Measurements from ENCODE around the gene ADD1.

ADD1 gene

DNA sequence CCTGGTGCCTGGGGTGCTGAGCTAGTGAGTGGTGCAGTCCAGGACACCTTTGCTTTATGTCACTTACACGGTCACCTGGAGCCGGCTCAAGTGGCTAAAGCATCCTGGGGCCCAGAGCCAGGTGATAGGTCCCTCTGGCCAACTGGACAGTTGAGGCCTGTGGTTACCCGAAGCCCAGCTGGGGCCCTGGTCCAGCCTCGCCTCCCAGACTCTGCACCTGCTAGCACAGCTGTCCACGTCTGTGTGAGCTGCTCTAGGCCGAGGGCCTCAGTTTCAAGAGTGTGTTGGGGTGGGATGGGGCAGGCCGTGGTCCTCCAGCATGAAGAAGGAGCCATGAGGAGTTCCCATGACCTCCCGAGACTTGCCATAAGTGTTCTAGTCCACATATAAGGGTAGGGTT, 7.7 kb upstream of the ADD1 start:
- no peak for DNase-seq

DNA sequence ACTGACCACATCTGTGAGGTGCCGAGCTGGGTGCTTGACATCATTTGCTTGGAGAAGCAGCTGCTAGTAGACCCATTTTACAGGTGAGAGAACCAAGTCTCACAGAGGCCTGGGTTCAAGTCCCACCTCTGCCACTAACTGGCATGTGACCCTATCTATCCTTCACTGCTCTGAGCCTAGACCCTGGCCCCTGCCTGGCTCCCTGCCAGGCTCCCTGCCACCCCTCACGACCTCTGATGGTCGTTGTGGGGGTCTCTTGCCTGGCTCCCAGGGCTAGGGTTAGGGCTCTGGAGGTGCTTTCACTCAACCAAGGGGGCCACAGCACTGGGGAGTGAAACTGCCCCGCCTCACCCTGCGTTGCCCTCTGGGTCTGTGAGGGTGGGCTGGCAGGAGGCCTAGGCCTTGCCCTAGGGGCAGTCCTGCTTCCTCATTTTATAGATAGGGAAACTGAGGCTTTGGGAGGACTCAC, 7.2 kb upstream of the ADD1 start:
- no peak for DNase-seq

DNA sequence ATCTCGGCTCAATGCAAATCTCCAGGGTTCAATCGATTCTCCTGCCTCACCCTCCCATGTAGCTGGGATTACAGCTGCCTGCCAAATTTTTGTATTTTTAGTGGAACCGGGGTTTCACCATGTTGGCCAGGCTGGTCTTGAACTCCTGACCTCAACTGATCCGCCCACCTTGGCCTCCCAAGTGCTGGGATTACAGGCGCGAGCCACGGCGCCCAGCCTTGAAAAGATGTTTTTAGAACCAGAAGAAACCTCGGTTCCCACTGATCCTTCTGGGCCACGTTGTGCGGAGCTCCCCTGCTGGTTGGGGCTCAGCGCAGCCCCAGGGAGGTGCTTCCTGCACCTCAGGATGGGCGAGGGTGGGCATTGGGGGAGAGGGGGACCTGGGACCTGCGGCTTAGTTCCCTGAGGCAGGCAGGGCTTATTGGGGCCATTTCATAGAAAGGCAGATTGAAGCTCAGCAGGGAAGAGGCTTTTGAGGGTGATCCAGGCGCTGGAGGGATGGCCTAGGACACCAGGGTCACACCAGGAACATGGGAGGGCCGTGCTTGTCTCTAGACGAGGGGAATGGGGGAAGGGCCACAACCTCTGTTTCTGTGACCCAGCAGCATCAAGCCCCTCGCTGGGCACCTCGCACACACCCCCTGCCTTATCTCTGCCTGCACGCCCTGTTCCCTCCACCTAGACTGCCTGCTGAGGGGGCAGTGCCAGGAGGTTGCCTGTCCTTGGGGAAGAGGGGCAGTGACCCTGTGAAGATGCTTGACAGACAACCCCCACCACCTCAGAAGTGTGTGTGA, 6.3 kb upstream of the ADD1 start:
- DNase-seq, result no peak

DNA sequence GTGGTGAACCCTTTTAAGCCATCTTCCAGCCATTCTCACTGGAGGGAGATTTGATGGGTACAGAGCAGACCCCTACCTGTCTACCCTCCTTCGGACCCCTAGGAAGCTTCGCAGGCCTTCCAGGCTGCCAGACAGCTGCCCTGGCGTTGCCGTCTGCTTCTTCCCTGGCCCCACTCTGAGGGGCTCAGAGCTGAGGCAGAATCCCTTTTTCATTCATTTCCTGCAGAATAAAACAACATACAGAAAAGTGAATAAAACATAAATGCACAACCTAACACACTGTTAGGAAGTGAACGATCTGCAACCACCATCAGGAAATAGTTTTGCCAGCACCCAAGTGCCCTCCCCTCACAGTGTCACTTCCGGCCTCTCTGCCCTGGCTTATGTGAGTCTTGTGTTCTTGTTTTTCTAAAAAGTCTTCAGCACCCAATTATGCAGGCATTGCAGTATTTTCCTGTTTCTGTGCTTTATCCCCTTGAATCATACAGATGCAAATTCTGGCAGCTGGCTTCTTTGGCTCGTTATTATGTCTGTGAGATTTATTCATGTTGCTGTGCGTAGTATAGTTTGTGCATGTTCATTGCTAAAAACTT, 5.6 kb upstream of the ADD1 start:
- DNase-seq, result peak; percentile 50

DNA sequence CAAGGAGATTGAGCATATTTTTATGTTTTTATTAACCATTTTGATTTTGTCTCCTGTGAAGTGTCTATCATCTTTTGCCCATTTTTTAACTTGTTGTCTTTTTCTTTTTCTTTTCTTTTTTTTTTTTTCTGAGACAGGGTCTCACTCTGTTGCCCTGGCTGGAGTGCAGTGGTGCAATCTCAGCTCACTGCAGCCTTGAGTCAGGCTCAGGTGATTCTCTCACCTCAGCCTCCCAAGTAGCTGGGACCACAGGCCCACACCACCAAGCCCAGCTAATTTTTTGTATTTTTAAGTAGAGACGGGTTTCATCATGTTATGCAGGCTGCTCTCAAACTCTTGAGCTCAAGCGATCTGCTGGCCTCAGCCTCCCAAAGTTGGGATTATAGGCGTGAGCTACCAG, 4.6 kb upstream of the ADD1 start:
- DNase-seq, result no peak

DNA sequence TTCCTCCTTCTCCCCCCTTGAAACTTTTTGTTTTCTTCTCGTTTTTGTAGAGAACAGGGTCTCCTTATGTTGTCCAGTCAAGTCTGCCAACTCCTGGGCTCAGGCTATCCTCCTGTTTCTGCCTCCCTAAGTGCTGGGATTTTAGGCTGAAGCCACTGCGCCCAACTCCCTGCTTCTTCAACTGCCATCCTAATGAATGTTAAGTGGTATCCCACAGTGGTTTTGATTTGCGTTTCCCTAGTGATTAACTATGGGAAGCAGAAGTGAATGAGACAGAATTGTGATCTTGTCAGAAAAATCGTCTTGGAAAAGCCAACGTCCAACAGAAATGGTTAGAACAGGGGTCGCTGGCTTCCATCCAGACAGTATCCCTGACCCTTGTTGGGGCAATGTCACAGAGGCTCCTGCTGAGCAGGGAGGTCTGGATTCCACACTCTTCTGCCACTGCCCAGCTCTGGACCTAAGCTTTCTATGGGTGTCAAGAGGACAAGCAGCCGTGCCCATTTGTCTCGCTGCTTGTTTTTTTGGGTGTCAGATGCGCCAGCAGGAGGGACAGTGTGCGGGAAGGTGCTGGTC, 869 bp upstream of the ADD1 start:
- no peak for DNase-seq

DNA sequence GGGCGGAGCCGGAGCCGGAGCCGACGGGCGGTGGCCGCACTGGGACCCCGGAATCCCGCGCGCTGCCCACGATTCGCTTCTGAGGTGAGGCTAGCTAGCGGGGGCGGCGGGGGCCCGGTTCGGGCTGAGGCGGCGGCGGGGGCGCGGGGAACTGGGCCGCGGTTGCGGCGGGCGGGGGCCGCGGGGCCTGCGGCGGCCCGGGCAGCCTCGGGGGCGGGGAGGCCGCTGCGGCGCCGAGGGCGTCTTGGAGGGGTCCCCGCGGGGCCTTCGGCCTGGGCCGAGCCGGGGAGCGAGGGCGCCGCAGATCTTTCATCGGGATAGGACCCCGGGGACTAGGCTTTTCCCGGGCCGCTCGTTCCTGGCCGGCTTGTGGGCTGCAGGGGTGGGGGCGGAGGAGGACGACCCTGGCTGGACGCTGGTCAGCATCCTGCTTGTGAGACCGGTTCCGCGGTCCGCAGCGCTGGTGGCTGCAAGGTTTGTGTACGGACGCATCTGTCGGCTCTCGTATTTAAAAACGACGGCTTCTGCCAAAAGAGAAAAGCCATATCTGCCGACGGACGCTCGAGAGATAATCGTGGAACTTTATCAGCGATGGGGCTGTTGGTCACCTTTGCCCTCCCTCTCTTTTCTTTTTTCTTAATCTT, 419 bp downstream of the ADD1 start:
- DNase-seq, result no peak

DNA sequence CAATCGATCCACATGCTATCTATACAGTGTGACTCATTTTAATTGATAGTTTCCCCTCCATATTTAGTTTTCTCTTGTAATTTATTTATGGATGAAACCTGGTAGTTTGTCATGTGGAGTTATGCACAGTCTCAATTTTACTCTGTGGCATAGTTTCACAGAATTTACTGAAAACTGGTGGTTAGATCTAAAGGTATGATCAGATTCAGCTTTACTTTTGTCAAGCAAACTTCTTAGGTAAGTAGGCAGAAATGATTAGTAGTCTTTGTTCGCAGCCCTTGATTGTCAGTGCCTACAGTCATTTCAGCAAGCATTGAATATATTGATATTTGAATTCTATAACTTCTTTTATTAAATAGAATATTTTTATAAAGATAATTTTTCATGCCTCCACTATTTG, 2.5 kb downstream of the ADD1 start:
- DNase-seq, result no peak

DNA sequence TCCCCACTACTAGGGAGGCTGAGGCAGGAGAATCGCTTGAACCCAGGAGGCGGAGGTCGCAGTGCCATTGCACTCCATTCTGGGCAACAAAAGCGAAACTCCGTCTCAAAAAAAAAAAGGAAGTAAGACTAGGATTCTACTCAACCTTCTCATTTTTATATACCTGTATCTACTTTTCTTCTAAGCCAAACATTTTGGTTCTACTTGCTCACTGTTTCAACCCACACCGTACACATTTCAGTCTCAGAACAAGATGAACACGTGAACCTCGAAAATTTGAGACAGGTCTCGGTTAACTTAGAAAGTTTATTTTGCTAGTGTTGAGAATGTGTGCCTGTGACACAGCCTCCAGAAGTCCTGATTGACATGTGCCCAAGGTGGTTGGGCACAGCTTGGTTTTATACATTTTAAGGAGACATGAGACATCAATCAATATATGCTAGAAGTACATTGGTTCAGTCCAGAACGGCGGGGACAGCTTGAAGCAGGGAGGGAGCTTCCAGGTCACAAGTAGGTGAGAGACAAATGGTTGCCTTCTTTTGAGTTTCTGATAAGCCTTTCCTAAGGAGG, 3.7 kb downstream of the ADD1 start:
- no peak for DNase-seq

DNA sequence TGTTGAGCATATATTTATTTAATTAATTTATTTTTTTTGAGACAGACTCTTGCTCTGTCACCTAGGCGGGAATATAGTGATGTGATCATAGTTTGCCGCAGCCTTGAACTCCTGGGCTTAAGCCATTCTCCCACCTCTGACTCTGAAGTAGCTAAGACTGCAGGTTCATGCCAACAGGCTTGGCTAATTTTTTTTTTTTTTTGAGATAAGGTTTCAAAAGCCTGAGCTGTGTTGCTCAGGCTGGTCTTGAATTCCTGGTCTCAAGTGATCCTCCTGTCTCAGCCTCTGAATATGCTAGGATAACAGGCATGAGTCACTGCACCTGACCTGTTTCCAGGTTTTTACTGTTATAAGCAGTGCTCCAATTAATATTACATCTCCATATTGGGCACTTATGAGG, 4.8 kb downstream of the ADD1 start:
- DNase-seq, result no peak

DNA sequence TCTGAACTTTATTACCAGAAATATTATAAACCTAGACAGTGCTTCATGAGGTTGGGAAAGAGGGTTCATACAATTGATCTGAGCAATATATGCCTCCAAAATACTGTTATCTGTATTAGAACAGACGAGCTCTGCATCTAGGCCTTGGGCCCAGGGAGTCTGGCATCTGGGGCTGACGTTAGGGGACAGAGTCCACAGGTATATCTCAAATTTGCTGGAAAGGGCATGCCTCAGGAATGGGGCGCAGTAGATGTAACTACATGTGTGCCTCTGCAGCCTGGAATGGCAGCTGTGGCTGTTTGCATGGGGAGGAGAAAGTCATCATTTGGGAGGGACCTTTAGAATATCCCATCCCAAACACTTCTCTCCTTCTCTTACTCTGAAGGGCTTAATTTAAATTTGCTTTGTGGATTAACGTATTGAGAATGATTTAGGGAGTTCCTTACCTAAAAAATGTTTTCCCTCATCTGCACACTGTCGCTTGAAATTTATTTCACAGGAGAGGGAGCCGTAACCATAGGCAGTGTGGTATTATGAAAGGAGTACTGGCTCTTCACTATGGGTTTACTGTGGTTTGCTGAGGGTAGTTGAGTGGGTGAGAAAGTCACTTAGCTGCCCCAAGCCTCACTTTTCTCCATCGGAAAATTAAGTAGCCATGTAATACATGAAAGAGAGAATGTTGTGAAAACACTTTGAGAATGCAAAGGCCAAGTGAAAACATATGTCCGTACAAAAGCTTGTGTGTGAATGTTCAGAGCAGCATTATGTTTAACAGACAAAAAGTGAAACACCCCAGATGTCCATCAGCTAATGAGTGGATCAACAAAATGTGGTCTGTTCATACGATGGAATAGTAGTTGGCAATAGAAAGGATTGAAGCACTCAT, 5.9 kb downstream of the ADD1 start:
- no peak for DNase-seq

DNA sequence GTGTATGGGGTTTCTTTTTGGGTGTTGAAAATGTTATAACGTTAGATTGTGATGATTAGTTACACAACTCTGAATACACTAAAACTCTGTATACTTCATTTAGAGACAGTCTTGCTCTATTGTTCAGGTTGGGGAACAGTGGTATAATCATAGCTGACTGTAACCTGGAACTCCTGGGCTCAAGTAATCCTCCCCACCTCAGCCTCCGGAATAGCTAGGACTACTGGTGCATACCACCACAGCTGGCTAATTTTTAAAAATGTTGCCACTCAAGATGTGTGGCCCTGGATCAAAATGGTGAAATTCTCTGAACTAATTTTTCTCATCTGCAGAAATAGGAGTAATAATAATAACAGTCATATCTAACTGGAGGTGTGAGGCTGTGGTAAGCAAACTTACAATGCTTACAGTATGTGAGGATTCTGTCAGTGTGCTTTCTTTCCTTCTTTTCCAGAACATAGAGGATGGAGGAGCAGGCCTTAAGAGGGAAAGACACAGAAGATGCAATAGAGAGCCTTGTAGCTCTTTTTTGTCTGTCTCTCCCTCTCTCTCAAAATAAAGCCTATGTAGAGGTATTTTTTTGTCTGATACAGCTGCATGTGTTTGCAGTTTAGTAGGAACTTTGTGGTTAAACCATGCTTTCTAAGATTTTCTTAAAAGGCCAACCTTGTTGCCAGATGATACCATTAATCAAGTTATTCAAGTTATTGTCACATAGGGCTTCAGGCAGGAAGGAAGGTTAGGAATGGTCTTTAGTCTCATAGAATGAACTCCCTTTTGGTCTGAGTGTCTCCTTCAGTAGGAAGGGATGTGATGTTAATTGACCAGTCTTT, 7.5 kb downstream of the ADD1 start:
- no peak for DNase-seq

DNA sequence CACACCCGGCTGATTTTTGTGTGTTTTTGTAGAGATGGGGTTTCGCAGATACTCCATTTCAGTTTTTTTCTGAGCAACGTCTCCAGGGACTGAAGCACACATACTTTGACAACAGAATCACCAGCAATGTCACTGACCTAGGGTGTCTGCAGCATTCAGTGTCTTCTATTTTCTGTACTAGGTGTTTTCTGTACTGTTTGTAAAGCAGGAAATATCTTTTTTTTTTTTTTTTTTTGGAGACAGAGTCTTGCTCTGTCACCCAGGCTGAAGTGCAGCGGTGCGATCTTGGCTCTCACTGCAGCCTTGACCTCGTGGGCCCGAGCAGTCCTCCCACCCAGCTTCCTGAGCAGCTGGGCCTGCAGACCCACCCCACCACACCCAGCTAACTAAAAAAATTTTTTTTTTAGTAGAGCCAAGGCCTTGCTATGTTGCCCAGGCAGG, 8.9 kb downstream of the ADD1 start:
- DNase-seq, result no peak

DNA sequence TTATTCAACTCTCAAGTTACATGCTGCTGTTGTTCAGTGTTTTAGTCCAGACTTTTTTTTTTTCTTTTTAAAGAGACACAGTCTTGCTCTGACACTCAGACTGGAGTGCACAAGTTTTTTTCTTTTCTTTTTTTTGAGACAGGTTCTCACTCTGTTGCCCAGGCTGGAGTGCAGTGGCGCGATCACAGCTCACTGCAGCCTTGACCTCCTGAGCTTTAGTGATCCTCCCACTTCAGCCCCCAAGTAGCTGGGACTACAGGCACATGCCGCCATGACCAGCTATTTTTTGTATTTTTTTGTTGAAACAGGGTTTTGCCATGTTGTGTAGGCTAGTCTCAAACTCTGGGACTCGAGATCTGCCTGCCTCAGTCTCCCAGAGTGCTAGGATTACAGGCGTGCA, 11.9 kb downstream of the ADD1 start:
- DNase-seq, result no peak

DNA sequence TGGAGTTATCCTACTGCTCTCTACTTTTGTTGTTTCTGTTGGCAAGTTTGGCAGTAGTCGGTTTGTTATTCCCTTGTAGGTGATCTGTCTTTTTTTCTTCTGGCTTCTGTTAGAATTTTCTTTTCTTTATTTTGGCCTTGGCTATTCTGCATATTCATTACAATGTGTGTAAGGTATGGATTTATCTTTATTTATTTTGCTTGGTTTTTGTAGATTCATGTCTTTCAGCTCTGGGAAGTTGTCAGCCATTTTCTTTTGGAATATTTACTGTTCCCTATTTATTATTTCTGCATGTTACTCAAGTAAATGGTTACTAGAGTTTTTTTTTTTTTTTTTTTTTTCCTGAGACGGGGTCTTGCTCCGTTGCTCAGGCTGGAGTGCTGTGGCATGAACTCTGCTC, 12.6 kb downstream of the ADD1 start:
- no peak for DNase-seq

DNA sequence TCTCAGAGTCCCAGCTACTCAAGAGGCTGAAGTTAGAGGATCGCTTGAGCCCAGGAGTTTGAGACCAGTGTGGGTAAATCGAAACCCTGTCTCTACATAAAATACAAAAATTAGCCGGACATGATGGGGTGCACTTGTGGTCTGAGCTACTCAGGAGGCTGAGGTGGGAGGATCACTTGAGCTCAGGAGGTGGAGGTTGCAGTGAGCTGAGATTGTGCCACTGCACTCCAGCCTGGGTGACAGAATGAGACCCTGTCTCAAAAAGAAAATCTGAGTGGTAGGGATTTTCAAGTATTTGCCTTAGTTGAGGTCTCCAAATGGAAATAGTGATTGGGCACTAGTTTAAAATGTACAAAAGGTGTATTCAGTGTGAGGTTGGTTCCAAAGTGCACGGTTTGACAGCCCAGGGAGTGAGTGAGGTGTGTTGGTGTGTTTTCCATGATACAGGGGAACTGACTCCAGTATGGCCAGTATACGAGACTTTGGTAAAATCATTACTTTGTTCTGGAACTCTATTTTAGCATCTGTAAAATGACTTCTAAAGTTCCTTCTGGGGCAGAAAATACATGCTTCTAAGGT, 13.8 kb downstream of the ADD1 start:
- no peak for DNase-seq

DNA sequence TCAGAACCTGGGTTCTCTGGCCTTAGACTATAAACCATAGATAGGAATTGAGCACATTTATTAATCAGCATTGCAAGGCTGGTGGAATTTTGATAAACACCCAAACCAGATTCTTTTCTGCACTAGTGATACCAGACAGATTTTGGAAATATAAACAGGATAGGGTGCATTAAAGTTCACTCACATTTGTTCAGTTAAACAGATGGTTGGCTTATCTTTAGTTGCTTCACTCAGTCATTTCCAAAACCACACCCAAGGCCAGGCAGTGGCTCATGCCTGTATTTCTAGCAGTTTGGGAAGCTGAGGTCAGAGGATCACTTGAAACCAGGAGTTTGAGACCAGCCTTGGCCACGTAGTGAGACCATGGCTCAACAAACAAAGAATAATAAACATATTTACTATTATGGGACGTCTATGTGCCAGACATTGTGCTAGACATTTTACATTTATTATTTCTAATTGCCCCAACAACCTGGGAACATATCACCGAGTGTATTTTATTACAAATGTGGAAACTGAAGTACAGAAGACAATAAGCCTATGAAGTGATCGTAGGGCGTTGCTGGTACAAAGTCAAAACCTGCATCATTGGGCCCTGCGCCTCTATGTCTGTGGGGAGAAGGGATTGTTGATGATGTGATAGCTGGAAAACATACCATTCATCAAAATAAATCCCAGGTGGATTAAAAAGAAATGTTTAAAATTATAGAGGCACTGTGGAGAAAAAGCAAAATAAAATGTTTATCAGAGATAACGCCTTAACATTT, 15.0 kb downstream of the ADD1 start:
- no peak for DNase-seq

DNA sequence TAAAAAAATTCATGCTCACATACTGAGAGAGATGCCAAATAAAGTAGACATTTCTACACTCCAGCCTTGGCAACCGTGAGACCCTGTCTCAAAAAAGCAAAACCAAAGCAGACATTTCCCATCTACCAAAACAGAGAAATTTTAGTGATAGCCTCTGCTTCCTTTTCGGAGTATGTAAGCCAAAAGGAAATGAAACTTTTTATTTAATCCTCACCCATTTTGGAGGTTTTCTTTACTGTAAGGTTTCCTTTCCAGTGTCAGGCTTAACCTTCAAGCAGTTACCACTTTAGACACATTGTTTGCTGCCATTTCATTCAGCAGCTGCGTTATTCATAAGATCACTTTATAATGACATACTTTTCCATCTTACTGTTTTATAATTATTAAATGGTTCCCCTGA, 15.9 kb downstream of the ADD1 start:
- no peak for DNase-seq

DNA sequence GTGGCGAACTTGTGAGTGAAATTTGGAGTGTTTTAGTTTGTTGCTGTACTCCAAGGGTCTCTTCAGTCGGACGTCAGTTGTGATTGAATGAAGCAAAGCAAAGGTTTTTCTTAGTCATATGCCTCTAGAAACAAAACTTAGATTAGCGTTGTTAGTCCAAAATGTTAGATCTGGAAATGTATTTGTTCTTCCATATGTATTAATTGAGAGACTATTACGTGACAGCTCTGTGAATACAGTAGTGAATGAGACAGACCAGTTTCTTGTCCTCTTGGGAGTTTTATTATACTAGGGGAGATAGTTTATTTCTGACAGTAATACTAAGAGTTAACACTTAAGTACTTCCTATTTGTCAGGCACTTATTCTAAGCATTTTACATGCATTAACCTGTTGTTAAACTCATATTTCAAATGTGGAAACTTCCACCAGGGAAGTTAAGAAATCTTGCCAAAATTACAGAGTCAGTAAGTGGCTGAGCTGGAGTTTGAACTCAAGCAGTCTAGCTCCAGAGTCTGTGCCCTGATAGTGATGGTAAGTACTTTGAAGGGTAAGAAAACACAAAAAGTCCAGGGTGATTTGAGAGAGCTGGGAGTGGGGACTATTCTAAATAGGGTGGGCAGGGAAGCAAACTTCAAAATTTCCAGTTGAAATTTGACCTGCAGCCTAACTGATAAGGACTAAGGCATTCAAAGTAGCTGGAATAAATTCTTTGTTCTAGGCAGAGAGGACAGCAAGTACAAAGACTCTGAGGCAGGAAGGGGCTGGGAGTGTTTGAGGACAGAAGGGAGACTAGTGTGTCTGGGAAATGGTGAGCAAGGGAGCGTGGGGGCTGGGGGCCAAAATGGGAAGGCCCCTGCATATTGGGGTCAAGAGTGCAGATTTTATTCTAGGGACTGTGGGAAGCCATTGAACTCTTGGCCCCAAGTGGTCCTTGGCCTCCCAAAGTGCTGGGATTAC, 17.0 kb downstream of the ADD1 start:
- DNase-seq, result no peak

All from effector CD8-positive, alpha-beta T cell (primary cell).